HG03139 (cell line): ENCODE measurements around the gene MACF1.
A peak's percentile ranks its signal among the peaks of the same experiment; 100 is the strongest.

Experiments used
- ATAC-seq: cut with Tn5 transposase; IDR thresholded peaks from one replicate; pipeline ENCODE4 v1.9.1; 2021; ENCODE audit not compliant: unreplicated experiment

MACF1 gene

DNA sequence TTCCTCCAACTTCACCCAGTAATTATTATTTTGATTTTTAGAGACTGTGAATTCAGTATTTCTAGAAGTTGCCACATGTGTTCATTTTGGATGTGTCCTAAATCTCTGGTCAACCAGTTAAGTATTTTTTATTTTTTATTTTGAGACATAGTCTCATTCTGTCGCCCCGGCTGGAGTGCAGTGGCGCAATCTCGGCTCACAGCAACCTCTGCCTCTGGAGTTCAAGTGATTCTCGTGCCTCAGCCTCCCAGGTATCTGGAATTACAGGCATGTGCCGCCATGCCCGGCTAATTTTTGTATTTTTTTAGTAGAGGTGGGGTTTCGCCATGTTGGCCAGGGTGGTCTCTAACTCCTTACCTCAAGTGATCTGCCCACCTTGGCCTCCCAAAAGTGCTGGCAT, 8.0 kb downstream of the MACF1 start:
- no peak for ATAC-seq

DNA sequence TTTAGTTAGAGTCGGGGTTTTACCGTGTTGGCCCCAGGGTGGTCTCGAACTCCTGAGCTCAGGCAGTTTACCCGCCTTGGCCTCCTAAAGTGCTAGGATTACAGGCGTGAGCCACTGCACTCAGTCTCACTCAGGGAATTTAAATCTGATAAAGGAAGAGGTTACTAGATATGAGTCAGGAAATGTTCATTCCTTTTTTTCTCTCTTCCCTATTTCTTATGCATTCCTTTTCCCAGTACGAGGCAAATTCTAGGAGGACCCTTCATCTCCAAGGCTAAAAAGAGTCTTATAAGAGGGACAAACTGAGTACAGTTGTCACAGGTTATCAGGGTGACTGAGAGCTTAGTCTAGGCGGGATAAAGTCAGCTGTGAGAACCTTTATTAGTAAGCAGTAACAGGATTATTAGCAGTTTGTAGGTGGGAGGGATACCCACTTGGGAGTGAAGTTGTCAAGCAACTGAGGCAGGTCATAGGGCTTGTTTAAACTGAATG, 9.1 kb downstream of the MACF1 start:
- no peak for ATAC-seq

- no peak for ATAC-seq
These were observed 9.7 kb downstream of the MACF1 start for GRCh38 chr1:39214021-39214713.

DNA sequence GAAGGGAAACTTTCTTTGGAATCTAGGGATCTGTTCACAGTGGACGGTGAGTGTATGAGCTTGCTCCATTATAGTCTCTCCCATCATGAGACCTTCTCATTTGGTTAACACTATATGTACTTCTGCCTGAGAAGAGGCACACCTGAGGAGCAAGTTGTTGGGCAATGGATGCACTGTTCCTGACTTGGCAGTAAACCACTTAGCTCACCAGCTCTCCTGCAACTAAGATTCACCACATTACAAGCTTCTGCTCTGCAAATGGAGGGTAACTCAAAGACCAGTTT, 10.2 kb downstream of the MACF1 start:
- no peak for ATAC-seq

DNA sequence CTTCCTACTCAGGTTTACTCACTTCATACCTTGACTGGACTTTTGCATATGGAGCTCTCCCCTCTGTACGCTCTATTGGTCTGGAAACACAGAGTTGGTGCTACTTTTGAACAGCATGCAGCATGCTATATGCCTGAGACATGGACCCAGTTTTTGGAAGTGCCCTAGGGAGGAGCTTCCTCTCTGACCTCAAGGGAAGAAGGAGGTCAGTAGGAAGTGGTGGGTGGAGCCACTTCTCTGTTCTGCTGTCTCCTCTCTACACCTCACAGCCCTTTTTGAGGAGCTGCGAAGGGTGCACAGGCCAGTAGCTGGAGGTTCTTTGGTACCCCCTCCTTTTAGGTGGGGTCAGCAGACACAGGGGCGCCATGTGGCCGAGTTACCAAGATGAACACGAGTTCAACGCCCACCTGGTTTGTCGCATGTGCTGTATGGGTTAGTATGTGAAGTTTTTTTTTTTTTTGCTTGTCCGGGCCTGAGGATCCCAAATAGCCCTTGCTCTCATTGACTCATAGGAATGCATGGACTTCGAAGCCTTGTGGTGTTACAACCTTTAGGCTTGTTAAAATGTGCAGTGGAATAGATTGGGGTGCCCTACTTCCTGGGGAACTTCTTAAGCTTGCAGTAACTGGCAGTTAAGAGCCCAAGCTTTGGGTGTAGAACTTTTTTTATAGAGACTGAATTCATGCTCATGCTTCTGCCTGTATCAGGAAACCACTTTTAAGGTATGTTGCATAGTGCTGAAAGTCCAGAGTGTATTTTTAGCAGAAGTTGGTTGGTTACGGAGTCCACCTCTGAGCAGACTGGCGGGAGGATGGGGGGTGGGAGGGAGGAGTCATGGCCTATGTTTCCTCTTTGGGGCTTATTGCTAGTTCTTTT, 10.7 kb downstream of the MACF1 start:
- ATAC-seq = peak; percentile 67

DNA sequence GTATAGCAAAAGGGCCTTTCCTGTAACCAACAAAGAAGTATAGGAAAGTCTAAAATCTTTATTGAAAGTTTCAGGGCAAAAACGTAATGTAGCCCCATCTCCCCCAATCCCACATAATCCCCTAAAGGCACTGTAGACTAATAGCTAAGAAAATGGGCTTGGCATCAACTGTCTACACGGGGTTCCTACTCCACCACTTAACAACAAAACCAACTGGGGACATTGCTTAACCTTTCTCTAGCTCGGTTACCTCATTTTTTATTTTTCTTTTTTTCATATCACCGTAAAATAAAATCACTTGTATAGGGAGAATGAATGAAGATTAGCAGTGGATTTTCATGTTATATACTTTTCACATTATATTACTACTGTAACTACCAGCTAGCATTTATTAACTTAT, 12.3 kb downstream of the MACF1 start:
- no peak for ATAC-seq

GRCh38 chr1:39220891-39221870, 16.7 kb downstream of the MACF1 start:
- no peak for ATAC-seq

GRCh38 chr1:39224295-39224829, 19.9 kb downstream of the MACF1 start:
- no peak for ATAC-seq

- no peak for ATAC-seq
These were observed 22.3 kb downstream of the MACF1 start for GRCh38 chr1:39226836-39227235.

GRCh38 chr1:39228252-39228651, 23.8 kb downstream of the MACF1 start:
- ATAC-seq = no peak

DNA sequence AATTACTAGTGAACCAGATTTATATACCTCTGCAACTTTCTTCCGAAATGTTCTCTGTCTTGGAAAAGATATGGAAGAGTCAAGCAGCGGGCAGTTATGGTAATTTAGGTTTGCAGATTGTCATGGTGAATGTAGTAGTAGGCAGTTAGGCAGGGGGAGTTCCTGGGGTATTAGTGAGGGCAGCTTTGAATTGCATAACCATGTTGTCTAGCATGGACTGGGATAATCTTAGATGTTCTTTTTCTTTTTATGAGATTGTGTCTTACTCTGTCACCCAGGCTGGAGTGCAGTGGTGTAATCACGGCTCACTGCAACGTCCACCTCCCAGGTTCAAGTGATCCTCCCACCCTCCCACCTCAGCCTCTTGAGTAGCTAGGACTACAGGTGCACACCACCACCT, 25.0 kb downstream of the MACF1 start:
- no peak for ATAC-seq

DNA sequence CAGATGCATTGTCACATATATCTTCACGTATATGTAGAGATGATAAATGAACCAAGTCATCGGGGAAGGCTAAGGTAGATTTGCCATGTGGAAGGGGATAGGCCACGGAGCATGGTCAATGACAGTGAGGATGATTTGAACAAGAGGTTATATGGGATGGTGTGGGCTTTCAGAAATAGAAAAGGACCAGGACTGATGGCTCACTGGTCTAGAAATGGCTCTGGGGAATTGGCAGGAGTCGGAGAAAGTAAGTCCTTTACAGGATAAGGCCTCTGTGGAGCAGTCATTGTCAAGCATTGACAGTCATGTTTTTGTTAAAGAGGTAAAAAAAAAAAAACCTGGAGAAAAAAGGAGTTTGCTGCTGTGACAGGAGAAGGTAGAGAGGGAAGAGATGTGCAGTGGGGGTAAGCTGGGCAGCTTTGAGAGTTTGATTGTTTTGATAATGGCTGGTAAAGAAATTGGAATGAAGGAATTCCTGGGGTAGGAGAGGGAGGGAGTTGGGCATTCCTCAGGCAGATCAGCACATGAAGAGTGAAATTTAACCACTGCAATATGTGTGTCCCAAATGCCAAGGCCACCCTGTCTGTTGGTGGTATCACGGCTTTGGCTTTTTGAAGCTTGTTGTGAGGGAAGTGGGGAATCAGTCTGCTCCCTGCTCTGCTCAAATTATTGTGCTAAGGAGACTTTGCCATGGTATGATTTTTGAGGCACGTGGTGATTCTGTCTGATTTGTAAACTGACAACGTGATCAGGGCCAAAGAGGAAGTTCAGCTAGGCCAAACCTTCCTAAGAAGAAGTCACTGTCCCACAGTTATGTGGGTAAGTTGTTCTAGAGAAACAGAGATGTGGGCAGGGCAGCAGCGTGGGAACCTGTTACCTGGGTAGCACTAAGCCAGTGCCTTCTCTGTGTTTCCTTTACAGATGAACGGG, 26.0 kb downstream of the MACF1 start:
- peak; percentile 87 for ATAC-seq

DNA sequence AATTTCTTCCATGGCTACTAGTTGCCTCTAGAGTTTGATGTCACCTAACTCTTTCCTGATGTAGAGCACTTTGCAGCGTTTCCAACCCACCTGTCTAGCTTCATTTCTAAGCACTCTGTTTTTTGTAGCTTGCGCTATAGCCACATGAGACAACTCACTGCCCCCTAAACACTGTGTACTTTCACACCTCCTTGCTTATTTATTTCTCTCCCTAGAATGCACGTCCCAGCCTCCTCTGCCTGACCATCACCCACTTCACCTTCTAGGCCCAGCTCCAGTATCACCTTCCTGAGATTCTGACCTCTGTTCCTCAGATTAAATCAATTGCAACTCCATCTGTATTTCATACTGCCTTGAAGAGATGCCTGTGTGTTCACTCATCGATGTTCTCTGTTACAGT, 32.5 kb downstream of the MACF1 start:
- ATAC-seq = no peak

DNA sequence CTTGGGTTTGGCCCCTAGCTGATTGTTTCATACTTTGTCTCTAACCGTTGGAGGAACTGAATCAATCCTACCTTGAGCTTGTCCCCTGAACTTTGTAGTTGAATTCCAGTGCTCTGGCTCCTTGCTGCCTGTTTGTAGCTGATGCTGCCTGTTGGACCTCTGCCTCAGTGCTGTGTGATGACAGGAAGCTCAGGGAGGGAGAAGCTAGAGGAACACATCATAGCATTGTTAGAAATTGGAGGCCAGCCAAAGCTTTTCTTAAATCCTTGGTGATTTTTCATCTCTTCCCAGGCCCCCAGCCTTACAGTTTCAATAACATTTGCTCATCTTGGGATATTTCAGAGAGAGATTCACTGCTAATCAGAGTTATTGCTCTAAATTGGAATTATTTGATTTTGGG, 34.0 kb downstream of the MACF1 start:
- ATAC-seq = no peak

GRCh38 chr1:39239968-39240367, 35.5 kb downstream of the MACF1 start:
- no peak for ATAC-seq

GRCh38 chr1:39243302-39243701, 38.8 kb downstream of the MACF1 start:
- ATAC-seq = no peak

DNA sequence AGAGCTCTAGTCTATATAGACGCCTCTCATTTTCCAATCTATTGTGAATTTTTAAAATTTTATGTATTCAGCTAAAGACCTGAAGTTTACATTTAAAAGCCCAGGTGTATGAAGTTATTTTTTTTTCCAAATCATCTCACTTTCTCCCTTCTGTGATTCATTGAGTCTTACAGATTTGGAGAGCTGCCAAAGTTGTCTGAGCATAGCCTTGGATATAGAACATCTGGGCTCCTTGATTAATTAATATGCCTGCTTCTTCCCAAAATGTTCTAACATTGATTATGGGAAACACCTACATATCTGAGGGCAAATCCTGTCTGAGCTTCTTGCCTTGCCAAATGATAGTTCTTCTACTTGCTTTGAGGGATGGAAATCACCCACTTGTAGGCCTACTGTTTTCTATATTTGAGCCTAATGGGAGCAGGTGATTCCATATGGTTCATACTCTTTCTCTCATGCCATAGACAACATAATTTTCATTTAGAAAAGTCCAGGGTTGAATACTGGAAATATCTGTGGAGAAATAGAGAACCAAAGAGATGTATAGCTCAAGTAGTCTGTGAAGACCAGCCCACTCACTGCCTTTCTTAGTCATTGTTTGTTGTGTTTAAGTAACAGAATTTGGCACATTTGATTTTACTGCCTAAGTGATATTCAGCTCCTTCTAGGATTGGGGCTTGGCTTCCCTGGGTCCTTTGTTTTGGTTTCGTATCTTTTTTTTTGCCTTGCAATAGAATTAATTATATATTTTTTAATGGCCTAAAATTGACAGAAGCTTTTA, 46.2 kb downstream of the MACF1 start:
- no peak for ATAC-seq

GRCh38 chr1:39255222-39255621, 50.7 kb downstream of the MACF1 start:
- no peak for ATAC-seq
